ENCODE measurements around the gene KIF3C.
"Not testable (repeated sequence)": the region's sequence is repeated elsewhere in the genome, so short reads cannot be mapped to it uniquely, and the experiment has no call there.

KIF3C gene

GRCh38 chr2:25998816-25999383, 16.6 kb upstream of the KIF3C start:
- not testable (repeated sequence) for DNase-seq

GRCh38 chr2:25996844-25997243, 14.5 kb upstream of the KIF3C start:
- DNase-seq, result no peak

GRCh38 chr2:25994509-25994908, 12.2 kb upstream of the KIF3C start:
- DNase-seq, result no peak

- DNase-seq, result no peak
Observed at GRCh38 chr2:25993049-25993448, 10.8 kb upstream of the KIF3C start.

GRCh38 chr2:25992556-25992955, 10.3 kb upstream of the KIF3C start:
- no peak for DNase-seq

- DNase-seq, result no peak
Observed at GRCh38 chr2:25991965-25992364, 9.7 kb upstream of the KIF3C start.

GRCh38 chr2:25989154-25989553, 6.9 kb upstream of the KIF3C start:
- no peak for DNase-seq

- no peak for DNase-seq
Observed at GRCh38 chr2:25988134-25988533, 5.8 kb upstream of the KIF3C start.

- no peak for DNase-seq
Observed at GRCh38 chr2:25983735-25984134, 1.4 kb upstream of the KIF3C start.

GRCh38 chr2:25982968-25983280, 627 bp upstream of the KIF3C start:
- no peak for DNase-seq

GRCh38 chr2:25981596-25982272, 563 bp downstream of the KIF3C start:
- no peak for DNase-seq

GRCh38 chr2:25980951-25981350, 1.3 kb downstream of the KIF3C start:
- DNase-seq, result no peak

GRCh38 chr2:25980076-25980887, 2.0 kb downstream of the KIF3C start:
- DNase-seq, result no peak

- DNase-seq, result no peak
Observed at GRCh38 chr2:25979001-25979400, 3.3 kb downstream of the KIF3C start.

GRCh38 chr2:25977768-25978167, 4.5 kb downstream of the KIF3C start:
- no peak for DNase-seq

GRCh38 chr2:25976983-25977741, 5.1 kb downstream of the KIF3C start:
- DNase-seq, result no peak

GRCh38 chr2:25972049-25972823, 10.1 kb downstream of the KIF3C start:
- DNase-seq, result no peak

GRCh38 chr2:25971596-25971995, 10.7 kb downstream of the KIF3C start:
- no peak for DNase-seq

- DNase-seq, result no peak
Observed at GRCh38 chr2:25966531-25967270, 15.6 kb downstream of the KIF3C start.

- no peak for DNase-seq
Observed at GRCh38 chr2:25964891-25965290, 17.4 kb downstream of the KIF3C start.

- peak; percentile 96 to 97 for DNase-seq
Observed at GRCh38 chr2:25960920-25961319, 21.4 kb downstream of the KIF3C start.

GRCh38 chr2:25960396-25960795, 21.9 kb downstream of the KIF3C start:
- DNase-seq, result no peak

Measured in AML-193 (cell line).